Stimulated activated CD4-positive, alpha-beta T cell treated with anti-CD3 and anti-CD28 coated beads, Interleukin-1b, Interleukin-23, amount 100 ng/mL, for 24 hours (primary cell): Measurements from ENCODE around the gene SFMBT2.
A peak's percentile ranks its signal among the peaks of the same experiment; 100 is the strongest.

Experiments used
- DNase-seq, 4 experiments: peaks; one replicate each; pipeline ENCODE4 v3.0.0-alpha.2; 2020; ENCODE audit warnings: low read depth in 4 of 4, low spot score in 1 of 4

The SFMBT2 gene

GRCh38 chr10:7275761-7276440 is 134.9 kb downstream of the SFMBT2 start:
- DNase-seq, result no peak

GRCh38 chr10:7274293-7274692 is 136.5 kb downstream of the SFMBT2 start:
- DNase-seq, result no peak

DNA sequence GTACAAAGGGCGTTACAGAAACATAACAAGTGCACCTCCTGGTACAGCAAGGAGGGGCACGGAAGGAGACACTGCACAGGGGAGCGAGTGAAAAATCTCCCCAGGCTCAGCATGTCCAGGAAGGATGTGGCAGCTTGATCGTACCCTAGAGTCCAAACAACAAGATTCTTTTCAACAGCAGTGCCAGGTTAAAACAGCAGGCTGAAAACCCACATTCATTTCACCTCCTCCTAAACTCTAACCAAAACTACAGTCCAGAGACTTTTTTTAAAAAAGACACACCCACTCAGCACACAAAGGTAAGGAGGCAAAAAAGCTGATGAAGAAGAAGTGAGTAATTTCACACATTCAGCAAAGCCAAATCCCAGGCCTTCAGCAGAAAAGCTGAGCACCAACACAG is 138.8 kb downstream of the SFMBT2 start:
- no peak for DNase-seq

DNA sequence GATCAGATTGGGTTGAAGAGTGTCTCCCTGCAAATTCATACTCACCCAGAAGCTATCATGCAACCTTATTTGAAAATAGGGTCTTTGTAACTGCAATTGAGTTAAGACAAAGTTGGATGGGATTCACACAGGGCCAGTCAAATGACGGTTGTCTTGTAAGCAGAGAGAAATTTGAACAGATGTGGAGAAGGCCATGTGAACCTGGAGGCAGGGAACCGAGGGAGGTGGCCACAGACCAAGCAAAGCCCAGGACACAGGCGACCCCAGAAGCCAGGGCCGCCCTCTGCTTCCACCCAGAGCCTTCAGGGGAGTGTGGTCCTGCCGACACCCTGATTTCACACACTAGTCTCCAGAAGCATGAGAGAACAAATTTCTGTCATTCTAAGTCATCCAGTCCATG is 140.8 kb downstream of the SFMBT2 start:
- DNase-seq, result no peak

DNA sequence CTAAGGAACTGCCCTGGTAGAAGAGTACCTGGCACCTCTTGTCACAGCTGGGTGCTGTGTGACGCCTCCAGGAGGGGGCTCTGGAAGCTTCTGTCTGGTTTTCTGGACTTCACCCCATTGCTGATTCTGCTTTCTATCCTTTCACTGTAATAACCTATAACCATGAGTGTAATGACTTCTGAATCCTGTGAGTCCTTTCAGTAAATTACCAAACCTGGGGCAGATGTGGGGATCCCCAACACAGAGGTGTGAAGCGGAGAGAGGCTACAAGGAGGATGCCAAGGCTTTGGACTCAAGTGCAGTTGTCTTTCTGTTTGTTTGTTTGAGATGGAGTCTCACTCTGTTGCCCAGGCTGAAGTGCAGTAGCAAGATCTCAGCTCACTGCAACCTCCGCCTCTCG is 143.7 kb downstream of the SFMBT2 start:
- DNase-seq, result no peak

GRCh38 chr10:7265396-7266123 is 145.3 kb downstream of the SFMBT2 start:
- DNase-seq, result no peak

DNA sequence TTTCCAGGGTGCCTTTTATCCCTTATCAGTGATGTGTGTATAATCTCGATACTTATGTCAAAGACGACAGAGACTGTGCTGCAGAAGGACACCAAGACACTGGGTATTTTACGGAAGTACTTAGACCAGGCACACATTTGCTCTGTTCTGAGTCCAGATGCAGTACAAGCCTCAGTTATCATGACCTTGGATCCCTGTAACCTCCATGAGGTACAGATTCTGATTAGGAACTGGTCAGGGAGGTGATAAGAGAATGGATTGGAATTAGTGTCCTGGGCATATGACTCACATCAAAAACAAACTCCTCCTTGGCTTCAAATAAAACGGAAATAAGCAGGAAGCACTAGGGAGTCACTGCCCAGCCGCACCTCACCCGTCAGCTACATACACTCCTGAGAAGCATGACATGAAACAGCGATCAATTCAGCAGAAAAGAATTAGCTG is 146.5 kb downstream of the SFMBT2 start:
- DNase-seq, result no peak

- no peak for DNase-seq
Measured at GRCh38 chr10:7263616-7264015, 147.2 kb downstream of the SFMBT2 start.

- DNase-seq, result no peak
Measured at GRCh38 chr10:7261351-7261750, 149.5 kb downstream of the SFMBT2 start.

GRCh38 chr10:7260912-7261311 is 149.9 kb downstream of the SFMBT2 start:
- DNase-seq, result no peak

GRCh38 chr10:7260412-7260900 is 150.4 kb downstream of the SFMBT2 start:
- no peak for DNase-seq

GRCh38 chr10:7258948-7259523 is 151.8 kb downstream of the SFMBT2 start:
- DNase-seq, result peak in 3 of 4 experiments; percentile 31 to 50 (median 43)

DNA sequence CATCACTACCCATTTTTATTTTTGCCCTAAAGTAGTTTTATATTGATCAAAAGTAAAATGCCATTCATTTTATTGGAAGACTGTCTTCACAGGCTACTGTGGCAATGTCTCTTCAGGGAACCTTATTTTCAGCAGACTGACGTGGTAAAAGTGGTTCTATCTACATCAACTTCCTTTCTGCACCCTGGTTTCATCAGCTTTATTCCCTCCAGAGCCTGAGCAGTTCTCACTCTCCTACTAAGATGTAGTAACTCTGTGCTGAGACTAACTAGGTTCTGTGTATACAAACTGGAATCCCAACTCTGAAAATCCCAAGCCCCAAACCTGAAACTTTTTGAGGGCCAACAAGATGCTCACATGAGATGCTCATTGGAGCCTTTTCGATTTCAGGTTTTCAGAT is 155.3 kb downstream of the SFMBT2 start:
- DNase-seq, result no peak

- no peak for DNase-seq
Measured at GRCh38 chr10:7251696-7252465, 159.0 kb downstream of the SFMBT2 start.

DNA sequence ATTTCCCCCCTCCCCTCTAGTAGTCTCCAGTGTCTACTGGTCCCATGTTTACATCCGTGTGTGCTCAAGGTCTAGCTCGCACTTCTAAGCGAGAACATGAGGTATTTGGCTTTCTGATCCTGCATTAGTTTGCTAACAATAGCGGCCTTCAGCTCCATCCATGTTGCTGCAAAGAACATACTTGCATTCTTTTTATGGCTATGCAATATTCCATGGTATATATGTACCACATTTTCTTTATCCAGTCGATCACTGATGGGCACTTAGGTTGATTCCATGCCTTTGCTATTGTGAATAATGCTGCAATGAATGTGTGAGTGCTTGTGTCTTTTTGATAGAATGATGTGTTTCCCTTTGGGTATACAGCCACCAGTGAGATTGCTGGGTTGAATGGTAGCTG is 160.6 kb downstream of the SFMBT2 start:
- no peak for DNase-seq

GRCh38 chr10:7248585-7249164 is 162.2 kb downstream of the SFMBT2 start:
- no peak for DNase-seq

DNA sequence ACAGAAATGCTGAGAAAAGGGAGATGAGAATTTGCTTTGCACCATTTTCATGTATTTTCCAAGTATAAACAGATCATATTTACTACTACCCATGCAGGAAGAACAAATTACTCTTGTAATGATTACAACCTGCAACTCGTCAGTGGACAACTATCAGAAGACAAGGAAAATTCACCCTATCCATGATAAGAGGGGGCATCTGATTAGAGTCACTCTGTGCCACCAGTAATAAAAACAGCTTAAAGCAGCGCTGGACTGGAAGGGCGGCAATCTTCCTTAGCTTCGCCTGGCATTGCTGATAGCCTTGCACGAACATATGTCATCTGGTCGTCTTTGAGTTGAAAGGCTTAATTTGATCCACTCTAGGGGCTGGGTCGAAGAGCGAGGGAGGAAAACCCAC is 162.7 kb downstream of the SFMBT2 start:
- no peak for DNase-seq

DNA sequence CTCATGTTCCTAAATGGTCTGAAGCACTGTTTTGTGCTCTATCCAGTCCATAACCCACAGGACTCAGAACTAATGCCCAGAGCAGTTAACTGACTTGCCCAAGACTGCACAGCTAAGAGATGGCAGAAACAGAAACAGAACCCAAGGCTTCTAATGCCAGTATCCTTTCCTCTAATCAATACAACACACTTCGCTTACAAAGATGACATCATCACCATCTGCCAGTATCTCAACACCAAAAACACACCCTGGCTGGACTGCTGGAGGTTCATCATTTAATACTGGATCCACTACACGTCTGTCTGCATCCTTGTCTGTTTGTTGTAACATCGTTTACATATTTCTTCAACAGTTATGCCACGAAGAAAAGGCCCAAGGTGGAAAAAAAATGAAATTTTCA is 165.3 kb downstream of the SFMBT2 start:
- DNase-seq, result no peak

DNA sequence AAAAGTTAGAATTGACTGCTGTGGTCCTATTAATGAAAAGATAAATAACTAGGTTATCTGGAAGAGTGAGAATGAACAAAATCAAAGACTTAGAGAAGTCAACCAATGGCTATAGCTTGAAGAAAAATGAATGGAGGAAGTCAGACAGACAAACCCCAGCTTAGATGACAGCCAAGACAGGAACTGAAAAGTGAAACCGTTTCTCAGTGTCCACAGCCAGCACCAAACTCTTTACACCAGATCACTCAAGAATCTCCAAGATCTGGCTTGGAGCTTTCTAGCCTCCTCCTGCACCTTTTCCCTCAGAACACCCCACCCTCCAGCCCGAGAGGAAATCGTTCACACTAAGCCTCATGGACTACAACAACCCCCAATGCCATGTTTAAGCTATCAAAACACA is 167.0 kb downstream of the SFMBT2 start:
- no peak for DNase-seq

DNA sequence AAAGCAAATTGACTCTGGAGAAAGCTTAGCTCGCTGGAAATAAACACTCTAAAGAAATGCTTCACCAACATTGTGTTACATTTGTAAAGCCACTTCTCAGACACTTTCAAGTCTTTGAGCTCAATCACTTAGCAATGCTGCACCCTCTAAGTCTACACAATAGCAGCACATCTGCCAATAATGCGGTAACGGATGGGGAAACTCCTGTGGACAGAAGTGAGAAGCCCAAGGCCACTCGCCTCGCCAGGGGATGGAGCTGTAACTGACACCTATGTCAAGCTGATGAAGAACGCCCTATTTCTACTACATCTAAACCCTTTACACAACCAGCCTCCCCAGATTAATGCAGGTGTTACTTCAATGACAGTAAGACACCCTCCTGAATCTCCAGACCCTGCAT is 167.7 kb downstream of the SFMBT2 start:
- DNase-seq, result no peak

DNA sequence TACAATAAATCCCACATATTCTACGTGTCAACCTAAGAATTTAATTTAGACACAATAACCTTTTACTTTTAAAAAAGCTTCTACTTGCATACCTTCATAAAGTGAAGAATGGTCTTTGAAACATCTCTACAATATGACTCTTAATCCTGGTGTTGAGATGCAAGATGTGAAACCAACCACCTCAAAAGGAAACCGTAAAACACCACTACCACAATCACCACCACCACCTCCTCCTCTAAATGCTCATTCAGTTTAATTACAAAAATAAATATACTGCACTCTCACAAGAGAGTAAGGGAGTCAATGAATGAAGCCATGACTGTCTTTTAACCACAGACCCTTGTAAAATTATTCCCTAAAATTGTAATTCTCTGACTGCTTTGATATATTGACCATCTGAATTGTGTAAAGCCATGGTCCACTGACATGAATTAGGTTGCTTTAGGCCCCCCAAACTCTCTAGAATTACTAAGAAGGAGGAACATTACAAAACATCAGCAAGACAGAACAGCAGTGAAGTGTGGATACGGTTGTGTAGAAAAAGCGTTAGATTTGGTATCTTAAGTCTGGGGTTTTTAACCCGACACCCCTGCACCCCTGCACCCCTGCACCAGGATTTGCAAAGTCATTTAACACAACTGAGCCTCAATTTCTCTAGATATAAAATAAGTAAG is 171.4 kb downstream of the SFMBT2 start:
- DNase-seq, result peak in 1 of 4 experiments; percentile 22
